GM12874 (cell line): Measurements from ENCODE around the gene GTF2E1.

Experiments
- TF ChIP-seq, protein P1 (sequence below): IDR thresholded peaks from 2 replicates; pipeline ENCODE4 v1.5.1; 2011; ENCODE audit warnings: low read depth, mild to moderate bottlenecking, control low read depth, low read length, moderate library complexity; ENCODE audit not compliant: insufficient read depth

Gene GTF2E1

DNA sequence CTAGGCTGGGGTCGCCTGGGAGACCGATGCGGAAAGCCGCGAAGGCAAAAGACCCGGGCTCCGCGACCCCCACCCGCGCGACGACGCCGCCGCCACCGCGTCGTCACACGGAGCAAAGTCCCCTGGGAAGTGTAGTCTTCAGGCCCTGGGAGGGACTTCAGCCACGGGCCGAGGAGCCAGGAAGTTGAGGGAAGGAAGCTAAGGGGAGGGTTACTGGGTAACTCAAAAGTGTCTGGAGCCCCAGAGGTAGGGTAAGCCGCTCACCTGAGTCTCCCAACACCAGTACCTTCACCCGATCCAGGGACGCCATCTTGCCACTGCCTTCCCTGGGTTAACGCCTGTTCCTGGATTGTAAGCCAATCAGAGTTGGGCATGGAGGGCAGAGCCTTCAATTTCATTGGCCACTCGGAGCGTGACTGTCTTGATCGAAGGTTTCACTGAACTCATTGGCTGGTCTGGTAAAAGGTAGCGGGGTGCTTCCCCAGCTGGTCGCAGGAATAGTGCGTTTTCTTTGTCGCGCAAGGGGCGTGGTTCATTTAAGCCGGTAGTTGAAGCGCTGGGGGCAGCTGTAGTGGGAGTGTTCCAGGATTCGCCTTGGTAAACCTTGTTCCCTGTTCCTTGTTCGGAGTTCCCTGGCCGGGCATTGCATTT is at the start of gene GTF2E1, which contains the start of gene RABL3:
Gene GTF2E1, plus strand, starts transcription at position 547 of the 651 bp plus-strand sequence. CDS start 7,809 bp downstream, outside the sequence.
Gene RABL3, minus strand, starts transcription at position 319 of the 651 bp plus-strand sequence. Its CDS starts 9 bp downstream, at position 310.
- TF ChIP-seq, protein P1, sequence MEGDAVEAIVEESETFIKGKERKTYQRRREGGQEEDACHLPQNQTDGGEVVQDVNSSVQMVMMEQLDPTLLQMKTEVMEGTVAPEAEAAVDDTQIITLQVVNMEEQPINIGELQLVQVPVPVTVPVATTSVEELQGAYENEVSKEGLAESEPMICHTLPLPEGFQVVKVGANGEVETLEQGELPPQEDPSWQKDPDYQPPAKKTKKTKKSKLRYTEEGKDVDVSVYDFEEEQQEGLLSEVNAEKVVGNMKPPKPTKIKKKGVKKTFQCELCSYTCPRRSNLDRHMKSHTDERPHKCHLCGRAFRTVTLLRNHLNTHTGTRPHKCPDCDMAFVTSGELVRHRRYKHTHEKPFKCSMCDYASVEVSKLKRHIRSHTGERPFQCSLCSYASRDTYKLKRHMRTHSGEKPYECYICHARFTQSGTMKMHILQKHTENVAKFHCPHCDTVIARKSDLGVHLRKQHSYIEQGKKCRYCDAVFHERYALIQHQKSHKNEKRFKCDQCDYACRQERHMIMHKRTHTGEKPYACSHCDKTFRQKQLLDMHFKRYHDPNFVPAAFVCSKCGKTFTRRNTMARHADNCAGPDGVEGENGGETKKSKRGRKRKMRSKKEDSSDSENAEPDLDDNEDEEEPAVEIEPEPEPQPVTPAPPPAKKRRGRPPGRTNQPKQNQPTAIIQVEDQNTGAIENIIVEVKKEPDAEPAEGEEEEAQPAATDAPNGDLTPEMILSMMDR = no peak

DNA sequence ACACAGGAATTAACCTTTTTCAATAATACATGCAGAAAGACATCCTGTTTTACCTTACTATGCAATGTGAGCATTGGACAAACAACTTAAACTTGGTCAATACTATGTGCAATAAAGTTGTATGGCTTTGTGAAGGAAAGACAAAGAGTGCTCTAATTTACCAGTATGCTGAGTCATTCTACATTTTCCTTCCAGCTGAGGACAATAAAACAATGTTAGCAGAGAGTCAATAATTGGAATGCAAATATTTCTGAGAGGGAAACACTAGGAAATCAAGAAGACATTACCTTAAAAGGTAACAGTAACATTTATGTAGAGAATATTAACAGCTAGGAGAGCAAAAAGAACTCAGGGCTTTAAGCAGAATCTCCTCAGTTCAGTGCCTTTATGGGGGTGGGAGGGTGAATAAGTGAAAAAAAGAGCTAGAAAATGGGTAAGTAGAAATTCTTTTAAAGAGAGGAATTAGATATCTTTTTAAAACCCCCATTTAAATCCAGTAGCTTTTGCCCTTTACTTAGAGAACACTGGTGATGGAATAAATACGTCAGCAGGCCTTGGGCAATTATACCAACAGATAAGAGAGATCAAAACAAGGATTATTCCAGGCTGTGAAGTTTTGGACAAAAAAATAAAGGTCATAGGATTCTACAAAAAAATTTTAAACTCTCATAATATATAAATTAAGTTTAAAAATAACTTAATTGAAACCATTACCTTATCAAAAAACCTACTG is 48.9 kb upstream of the GTF2E1 start:
- TF ChIP-seq, protein P1 = no peak

DNA sequence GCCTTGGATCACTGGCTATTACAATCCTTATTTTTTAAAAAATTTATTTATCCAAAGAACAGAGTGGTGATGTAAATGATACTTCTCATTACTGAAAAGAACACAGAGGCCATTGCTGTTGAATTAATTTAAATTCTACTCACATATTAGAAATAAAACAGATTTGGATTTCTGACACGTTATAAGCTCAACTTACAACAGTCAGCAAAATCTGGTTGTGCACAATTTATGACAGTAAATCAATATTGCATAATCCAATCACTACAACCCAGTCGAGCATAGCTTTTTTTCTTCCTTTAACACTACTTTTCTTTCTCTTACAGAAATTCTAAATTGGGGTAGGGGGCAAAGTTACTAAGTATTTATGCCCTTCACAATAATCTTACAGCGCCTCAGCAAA is 43.2 kb upstream of the GTF2E1 start:
- TF ChIP-seq, protein P1 = no peak

DNA sequence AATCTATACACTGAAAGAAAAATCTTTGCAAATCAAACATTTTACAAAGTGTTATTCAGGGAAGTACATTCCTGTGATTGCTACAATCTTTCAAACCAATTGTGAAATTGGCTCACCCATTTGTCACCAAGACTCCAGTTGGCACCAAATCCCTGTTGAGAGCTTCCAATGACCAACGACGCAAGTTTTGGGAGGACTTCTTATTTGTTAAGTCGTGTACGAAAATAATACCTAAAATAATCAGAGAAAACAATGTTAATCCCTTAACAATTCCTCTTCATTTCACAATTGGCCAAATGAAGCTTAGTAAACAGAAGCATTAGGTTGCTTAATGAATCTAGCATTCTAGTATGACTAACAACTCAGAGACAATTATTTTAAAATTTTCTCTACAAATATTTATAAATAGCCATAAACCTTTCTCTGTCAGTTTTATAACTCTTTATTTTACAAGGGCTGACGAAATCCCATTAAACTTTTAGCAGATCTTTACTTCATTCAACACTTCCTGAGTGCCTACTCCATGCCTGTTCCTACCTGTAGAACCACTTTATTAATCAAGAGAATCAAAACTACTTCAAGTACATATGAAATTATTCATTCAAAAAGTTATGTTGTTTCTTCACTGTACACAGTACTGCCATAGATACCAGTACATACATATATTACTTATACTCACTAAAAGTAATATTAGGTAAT is 36.5 kb upstream of the GTF2E1 start:
- TF ChIP-seq, protein P1 = no peak

DNA sequence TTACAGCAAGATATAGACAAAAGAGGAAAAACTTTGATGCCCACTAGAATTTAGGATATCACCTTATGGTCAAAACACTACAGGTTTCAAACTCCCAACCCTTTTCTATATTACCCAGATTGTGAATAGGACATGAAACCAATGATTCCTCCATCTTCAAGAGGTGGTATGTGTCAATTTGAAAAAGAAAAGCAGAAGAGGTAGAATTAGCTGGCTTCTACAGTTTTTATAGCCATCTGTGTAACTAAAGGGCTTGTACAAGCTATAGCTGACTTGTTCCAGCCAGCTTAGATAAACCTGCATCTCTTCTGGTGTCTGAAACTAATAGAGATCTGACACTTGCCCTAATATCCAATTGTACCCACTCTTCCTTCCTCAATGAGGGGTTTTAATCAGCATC is 35.6 kb upstream of the GTF2E1 start:
- TF ChIP-seq, protein P1 = no peak

DNA sequence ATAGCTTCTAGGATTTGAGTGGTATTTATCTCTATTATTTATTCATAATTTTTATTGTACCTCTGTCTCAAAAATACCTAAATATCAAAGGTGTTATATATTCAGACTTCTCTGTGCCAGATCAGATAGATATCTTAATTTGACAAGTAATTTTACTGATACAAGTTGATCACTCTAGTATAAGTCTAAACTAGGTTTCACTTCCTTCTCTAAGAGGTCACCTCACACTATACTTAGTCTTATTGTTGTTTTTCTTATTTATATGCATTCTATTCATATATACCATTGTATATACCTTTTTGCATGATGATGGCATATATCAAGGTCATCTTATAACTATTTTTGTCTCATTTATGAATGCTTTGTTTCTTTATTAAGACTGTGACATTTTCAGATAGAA is 34.1 kb upstream of the GTF2E1 start:
- TF ChIP-seq, protein P1 = no peak

DNA sequence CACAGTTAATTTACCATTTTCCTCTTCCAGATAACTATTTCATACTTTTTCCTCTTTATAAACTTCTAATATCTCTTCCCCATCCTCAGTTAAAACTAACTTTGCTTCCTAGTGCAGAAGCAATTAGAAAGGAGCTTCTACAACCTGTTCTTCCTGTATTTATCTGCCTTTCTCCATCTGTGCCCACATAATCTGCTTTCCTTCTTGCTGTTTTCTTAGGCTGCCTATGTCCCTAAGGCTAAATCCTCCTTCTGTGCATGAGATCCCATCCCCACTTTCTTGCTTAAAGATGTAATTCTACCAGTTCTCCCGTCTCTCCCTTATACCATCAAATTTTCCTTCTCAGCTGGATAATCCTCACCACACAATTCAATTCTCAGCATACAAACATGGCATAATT is 32.2 kb upstream of the GTF2E1 start:
- TF ChIP-seq, protein P1 = no peak
